Type B pancreatic cell (in vitro differentiated cells): ENCODE data around the gene RPS19. TPM values are rescaled to one million over a fixed set of nuclear protein-coding genes. Genes with fewer than 3 reads are reported as not detected.
"Not testable (repeated sequence)": the region's sequence is repeated elsewhere in the genome, so short reads cannot be mapped to it uniquely, and the experiment has no call there.

Experiments
- DNase-seq: peaks from one replicate; pipeline ENCODE4 v3.0.0; 2021; ENCODE audit warnings: mixed read lengths; ENCODE audit not compliant: unreplicated experiment; ENCODE audit errors: extremely low spot score
- H3K27ac Mint-ChIP-seq: 2 replicates; pipeline ENCODE4 v1.8.0; 2021; ENCODE audit warnings: mild to moderate bottlenecking, mixed read lengths
- H3K27me3 Mint-ChIP-seq: 2 replicates; pipeline ENCODE4 v1.8.0; 2021; ENCODE audit warnings: mixed read lengths
- H3K36me3 Mint-ChIP-seq: 2 replicates; pipeline ENCODE4 v1.8.0; 2021; ENCODE audit warnings: mixed read lengths
- H3K4me1 Mint-ChIP-seq: one replicate; pipeline ENCODE4 v1.8.0; 2021; ENCODE audit warnings: mixed read lengths; ENCODE audit not compliant: unreplicated experiment
- H3K4me3 Mint-ChIP-seq: 2 replicates; pipeline ENCODE4 v1.8.0; 2021; ENCODE audit warnings: mild to moderate bottlenecking, mixed read lengths
- H3K9me3 Mint-ChIP-seq: 2 replicates; pipeline ENCODE4 v1.8.0; 2021; ENCODE audit warnings: mixed read lengths
- total RNA-seq: library from RNA; stranded (reverse); gene quantifications from 2 replicates; pipeline ENCODE4 v1.2.1, GENCODE V29; 2021; ENCODE audit warnings: low replicate concordance
- TF ChIP-seq, protein P1 (sequence below): fragments of 200-600 bp; sonication (generic); conservative IDR thresholded peaks from 2 replicates; pipeline ENCODE4 v1.5.0; 2021; ENCODE audit warnings: antibody characterized with exemption, mild to moderate bottlenecking

Gene RPS19
- total RNA-seq, 1 donor from 2014 or later: 3,159 TPM

DNA sequence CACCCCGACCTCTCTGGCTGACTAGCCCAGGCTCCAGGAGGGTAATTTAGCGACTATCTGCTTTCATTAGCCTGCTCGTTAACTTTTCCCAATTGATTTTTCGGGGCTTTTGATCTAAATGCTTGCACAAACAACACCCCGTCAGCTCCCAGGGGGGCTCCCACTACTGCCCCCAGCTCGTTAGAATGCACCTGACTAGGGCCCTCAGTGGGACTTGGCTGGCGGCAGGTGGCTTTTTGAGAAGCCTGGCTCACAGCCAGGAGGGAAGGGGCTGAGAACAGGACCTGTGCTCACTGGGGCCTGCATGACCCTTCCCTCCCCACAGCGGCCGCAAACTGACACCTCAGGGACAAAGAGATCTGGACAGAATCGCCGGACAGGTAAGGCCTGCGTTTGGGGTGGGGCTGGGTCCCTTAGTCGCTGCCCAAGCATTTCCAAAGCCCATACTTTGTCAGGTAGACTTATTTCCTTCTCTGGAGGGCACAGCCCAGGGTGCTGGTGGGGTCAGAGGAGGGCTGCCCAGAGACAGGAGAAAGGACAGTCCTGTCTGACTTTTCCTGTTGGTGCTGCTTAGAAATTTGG lies 9.4 kb downstream of the RPS19 start:
- Mint-ChIP-seq H3K4me3 (no peak overlapping the region), H3K27ac (peak overlapping the region; percentile 66), H3K36me3 (peaks cover 18% of the 10 kb centered on the region), H3K27me3 (peaks cover 3% of the 10 kb centered on the region), H3K9me3 (no peaks in the 10 kb centered on the region), H3K4me1 (peaks cover 14% of the 10 kb centered on the region)
- TF ChIP-seq, protein P1, sequence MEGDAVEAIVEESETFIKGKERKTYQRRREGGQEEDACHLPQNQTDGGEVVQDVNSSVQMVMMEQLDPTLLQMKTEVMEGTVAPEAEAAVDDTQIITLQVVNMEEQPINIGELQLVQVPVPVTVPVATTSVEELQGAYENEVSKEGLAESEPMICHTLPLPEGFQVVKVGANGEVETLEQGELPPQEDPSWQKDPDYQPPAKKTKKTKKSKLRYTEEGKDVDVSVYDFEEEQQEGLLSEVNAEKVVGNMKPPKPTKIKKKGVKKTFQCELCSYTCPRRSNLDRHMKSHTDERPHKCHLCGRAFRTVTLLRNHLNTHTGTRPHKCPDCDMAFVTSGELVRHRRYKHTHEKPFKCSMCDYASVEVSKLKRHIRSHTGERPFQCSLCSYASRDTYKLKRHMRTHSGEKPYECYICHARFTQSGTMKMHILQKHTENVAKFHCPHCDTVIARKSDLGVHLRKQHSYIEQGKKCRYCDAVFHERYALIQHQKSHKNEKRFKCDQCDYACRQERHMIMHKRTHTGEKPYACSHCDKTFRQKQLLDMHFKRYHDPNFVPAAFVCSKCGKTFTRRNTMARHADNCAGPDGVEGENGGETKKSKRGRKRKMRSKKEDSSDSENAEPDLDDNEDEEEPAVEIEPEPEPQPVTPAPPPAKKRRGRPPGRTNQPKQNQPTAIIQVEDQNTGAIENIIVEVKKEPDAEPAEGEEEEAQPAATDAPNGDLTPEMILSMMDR: no peak
- no peak for DNase-seq

DNA sequence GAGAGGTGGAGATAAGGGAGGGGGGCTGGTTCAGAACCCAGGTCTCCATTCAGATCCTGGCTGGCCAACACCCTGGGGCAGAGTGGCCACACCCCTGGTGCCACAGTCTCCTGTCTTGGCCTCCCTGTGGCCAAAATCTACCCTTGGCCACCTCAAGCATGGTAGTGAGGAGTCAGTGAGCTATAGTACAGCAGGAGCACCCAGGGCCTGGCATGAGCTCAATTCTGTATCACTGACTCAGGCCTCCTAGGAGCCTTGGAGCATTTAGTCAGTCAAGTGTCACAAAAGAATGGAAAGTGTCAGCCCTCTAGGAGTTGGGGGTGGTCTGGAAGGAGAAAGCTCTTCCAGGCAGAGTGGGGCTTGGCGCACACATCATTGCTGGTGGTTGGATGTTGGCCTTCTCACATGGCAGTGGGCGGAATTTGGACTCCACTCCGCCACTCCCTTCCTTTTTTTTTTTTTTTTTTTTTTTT lies 10.4 kb downstream of the RPS19 start:
- H3K9me3 Mint-ChIP-seq: no peaks in the 10 kb centered on the region
- H3K4me3 Mint-ChIP-seq: peak overlapping the region; percentile 11
- TF ChIP-seq, protein P1: no peak
- peaks cover 3% of the 10 kb centered on the region for H3K27me3 Mint-ChIP-seq
- H3K36me3 Mint-ChIP-seq: peaks cover 15% of the 10 kb centered on the region
- no peak for DNase-seq
- peak overlapping the region; percentile 78 for H3K27ac Mint-ChIP-seq
- H3K4me1 Mint-ChIP-seq: peaks cover 10% of the 10 kb centered on the region

DNA sequence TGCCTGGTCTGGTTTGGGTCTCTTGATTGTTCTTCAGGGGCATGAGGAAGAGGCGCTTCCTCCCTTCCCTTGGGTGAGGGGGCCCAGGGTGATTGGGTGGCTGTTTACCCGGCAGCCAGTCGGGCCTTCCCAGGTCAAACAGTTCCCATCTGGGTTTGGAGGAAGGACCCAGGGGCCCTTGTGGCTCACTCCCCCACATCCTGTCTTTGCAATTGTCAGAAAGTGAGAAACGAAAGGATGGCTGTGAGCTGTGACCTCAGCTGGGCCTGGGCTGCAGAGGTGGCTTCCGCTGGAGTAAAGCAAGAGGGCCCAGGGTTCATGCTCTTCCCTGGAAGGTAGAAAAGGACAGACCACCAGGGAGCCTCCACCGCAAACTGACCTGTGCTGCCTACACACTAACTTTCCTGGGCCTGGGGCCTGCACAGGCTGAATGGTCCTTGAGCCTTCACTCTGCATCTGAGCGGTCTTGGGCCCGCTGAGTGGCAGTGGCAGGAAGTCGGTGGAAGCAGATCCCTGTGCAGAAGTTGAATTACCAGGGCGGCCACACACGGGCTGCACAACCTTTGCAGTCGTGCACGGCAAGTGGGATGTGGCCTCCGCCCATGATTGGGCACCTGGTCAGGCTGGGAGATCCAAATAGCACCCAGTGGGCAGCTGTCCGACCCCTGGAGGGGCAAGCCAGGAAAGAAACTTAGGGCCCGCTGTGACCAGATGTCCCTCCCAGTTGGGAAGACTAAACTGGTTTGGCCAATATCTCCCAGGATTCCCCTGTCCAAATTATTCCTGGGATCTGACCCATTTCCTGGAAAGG lies 11.7 kb downstream of the RPS19 start:
- Mint-ChIP-seq H3K36me3 (peaks cover 15% of the 10 kb centered on the region), H3K27ac (peak overlapping the region; percentile 82), H3K4me1 (peaks cover 10% of the 10 kb centered on the region), H3K27me3 (peaks cover 3% of the 10 kb centered on the region), H3K4me3 (no peak overlapping the region), H3K9me3 (no peaks in the 10 kb centered on the region)
- no peak for DNase-seq
- TF ChIP-seq, protein P1: no peak

DNA sequence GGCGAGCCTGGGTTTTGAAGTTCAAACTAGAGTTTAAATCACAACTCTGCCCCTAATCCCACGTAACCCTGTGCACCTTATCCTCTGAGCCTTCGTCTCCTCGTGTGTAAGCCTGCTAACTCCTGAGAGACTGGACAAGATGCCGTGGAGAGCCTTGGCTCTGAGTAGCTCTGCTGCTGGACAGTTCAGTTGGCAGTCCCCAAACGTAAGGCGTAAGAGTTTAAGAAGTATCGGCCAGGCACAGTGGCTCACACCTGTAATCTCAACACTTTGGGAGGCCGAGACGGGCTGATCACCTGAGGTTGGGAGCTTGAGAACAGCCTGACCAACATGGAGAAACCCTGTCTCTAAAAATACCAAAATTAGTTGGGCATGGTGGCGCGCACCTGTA lies 12.3 kb downstream of the RPS19 start:
- H3K4me3 Mint-ChIP-seq: no peak overlapping the region
- TF ChIP-seq, protein P1: no peak
- peak overlapping the region; percentile 82 for H3K27ac Mint-ChIP-seq
- no peak for DNase-seq
- peaks cover 15% of the 10 kb centered on the region for H3K36me3 Mint-ChIP-seq
- H3K4me1 Mint-ChIP-seq: peaks cover 10% of the 10 kb centered on the region
- H3K9me3 Mint-ChIP-seq: no peaks in the 10 kb centered on the region
- peaks cover 3% of the 10 kb centered on the region for H3K27me3 Mint-ChIP-seq

DNA sequence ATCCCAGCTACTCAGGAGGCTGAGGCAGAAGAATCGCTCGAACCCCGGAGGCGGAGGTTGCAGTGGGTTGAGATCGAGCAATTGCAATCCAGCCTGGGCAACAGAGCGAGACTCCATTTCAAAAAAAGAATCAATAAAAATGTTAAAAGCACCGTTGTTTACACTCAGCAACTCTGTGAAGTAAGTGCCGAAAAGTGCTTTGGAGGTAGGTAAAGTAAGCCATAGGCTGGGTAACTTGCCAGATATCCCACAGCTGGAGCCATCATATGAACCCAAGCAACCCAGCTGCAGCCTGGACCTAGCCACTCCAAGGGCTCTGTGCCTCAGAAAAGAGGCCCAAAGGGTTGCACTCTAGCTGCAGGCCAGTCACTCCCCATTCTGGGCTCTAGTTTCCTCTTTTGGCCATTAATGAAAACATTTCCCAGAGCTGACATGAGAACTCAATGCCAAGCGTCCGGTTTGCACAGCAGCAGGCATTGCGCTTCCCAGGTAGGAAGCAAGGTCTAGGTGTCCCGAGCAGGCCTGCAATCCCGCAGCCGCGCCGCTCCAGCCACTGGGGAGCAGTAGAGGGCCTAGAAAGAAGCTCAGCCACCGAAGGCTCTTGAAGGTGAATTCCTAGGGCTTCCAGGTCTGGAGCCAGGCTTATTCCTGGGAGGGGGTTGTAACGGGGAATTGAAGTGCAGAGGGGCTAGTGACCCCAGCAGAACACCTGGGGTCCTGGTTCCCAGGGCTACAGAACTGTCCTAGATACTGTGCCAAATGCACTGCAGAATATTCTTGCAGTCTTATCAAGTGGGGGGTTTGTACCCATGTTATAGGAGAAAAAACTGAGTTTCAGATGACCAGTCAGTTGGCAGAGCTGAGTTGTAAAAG lies 13.0 kb downstream of the RPS19 start:
- TF ChIP-seq, protein P1: peak; percentile 81
- DNase-seq: no peak
- H3K9me3 Mint-ChIP-seq: no peaks in the 10 kb centered on the region
- peaks cover 8% of the 10 kb centered on the region for H3K4me1 Mint-ChIP-seq
- H3K27me3 Mint-ChIP-seq: peaks cover 3% of the 10 kb centered on the region
- H3K4me3 Mint-ChIP-seq: peak overlapping the region; percentile 20
- peaks cover 11% of the 10 kb centered on the region for H3K36me3 Mint-ChIP-seq
- peak overlapping the region; percentile 82 for H3K27ac Mint-ChIP-seq

DNA sequence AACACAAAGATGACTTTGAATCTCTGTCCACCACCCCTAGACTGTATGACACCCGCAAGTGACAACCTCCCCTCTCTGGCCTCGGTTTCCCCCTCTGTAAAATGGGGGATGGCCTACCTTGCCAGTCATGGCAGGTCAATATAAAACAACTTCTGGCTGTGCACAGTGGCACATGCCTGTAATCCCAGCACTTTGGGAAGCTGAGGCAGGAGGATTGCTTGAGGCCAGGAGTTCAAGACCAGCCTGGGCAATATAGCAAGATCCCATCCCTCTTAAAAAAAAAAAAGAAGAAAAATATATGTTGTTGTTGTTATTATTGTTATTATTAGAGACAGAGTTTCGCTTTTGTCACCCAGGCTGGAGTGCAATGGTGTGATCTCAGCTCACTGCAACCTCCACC lies 15.9 kb downstream of the RPS19 start:
- DNase-seq, H3K27ac Mint-ChIP-seq, H3K9me3 Mint-ChIP-seq, H3K36me3 Mint-ChIP-seq, H3K4me1 Mint-ChIP-seq: not testable (repeated sequence)
- Mint-ChIP-seq H3K27me3 (peaks cover 13% of the 10 kb centered on the region), H3K4me3 (peak overlapping the region; percentile 34)
